Mucosa of descending colon (tissue), 3 donors: ENCODE data around the gene TMEM132C. TPM values are rescaled to one million over a fixed set of nuclear protein-coding genes. Genes with fewer than 3 reads are reported as not detected.
"Not testable (repeated sequence)": the region's sequence is repeated elsewhere in the genome, so short reads cannot be mapped to it uniquely, and the experiment has no call there.

Experiments used
- ATAC-seq: fragments of 200-7000 bp; cut with Tn5 transposase; one replicate; pipeline ENCODE4 v1.9.1; 2020; ENCODE audit warnings: mild to moderate bottlenecking, moderate library complexity
- DNase-seq, 3 donors: peaks; one replicate each; pipeline ENCODE4 v3.0.0-alpha.2; 2020
- H3K36me3 ChIP-seq: fragments of 200-600 bp; one replicate; pipeline ENCODE4 v1.8.0; 2021; ENCODE audit warnings: low read depth, mild to moderate bottlenecking
- H3K4me1 ChIP-seq: fragments of 200-600 bp; one replicate; pipeline ENCODE4 v1.8.0; 2021; ENCODE audit warnings: low read depth, mild to moderate bottlenecking
- H3K4me3 ChIP-seq: fragments of 200-600 bp; one replicate; pipeline ENCODE4 v1.8.0; 2021; ENCODE audit warnings: mild to moderate bottlenecking
- H3K9me3 ChIP-seq: fragments of 200-600 bp; one replicate; pipeline ENCODE4 v1.8.0; 2021; ENCODE audit warnings: mild to moderate bottlenecking
- intact Hi-C, 2 donors: fragments of 100-400 bp; cut with DNase I in 1 of 2; cut with micrococcal nuclease in 1 of 2; formaldehyde crosslinking; loops; one replicate each; pipeline versions ENCODE4 v1.11.0 to v1.11.1; 2022; cut with DNase I, micrococcal nuclease
- total RNA-seq, 3 donors: library from RNA; stranded (reverse); fragmentation: NEBNext Ultra II Directional in 2 of 3; extraction: Animal tissue kit (Norgen Biotek cat#: 25700) in 2 of 3; gene quantifications; one replicate each; pipeline versions ENCODE4 v1.2.1 to v1.2.4, GENCODE V29; 2021 to 2023
- TF ChIP-seq, protein P1 (sequence below): fragments of 200-600 bp; IDR thresholded peaks from one replicate; pipeline ENCODE4 v1.8.0; 2022; ENCODE audit warnings: antibody characterized with exemption, mild to moderate bottlenecking
- donor health status: DM: no; HTN: no; CAD: no; lungs with moderate emphysema.
- donor health status: DM: no; HTN: no; CAD: no.
- donor health status: DM: no; HTN: yes; CAD: no.

TMEM132C gene
- total RNA-seq, 3 donors from 2014 or later: 0.23 to 2.4 (median 1.2) TPM

DNA sequence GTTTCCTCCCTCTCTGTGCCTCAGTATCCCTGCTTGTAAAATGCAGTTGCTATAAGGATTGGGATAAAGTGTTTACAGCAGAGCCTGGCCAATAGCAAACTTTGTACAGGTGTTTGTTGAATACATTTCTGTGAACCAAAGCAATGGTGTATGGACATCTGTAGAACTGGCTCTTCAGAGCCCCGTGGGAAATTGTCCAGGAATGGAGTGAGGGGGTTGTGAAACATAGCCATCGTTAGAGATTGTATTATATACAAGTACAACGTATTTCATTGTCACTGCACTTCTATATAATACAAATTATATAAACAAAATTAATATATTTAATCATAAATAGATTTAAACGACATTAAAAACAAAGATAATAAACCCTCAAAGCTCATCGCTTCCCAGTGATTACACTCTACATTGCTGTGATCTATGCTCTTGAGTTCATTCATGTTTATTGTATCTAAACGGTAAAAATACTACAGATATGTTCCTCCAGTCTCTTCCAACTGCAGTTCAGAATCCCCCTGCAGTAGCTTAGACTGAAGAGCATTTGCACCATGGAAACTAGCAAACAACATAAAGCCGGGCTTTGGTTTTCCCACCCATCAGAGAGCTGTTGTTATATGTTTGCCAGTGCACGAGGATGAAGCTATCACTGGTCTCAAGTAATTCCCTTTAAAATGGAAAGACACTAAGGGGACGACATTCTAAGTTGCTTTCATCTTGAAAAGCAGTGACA lies 216.7 kb downstream of the TMEM132C start:
- ATAC-seq (no peak), DNase-seq (no peak)
- intact Hi-C loops: no loop called here
- no peaks in the 10 kb centered on the region for H3K4me1 ChIP-seq
- TF ChIP-seq, protein P1, sequence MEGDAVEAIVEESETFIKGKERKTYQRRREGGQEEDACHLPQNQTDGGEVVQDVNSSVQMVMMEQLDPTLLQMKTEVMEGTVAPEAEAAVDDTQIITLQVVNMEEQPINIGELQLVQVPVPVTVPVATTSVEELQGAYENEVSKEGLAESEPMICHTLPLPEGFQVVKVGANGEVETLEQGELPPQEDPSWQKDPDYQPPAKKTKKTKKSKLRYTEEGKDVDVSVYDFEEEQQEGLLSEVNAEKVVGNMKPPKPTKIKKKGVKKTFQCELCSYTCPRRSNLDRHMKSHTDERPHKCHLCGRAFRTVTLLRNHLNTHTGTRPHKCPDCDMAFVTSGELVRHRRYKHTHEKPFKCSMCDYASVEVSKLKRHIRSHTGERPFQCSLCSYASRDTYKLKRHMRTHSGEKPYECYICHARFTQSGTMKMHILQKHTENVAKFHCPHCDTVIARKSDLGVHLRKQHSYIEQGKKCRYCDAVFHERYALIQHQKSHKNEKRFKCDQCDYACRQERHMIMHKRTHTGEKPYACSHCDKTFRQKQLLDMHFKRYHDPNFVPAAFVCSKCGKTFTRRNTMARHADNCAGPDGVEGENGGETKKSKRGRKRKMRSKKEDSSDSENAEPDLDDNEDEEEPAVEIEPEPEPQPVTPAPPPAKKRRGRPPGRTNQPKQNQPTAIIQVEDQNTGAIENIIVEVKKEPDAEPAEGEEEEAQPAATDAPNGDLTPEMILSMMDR: no peak
- H3K4me3 ChIP-seq: no peak overlapping the region
- no peaks in the 10 kb centered on the region for H3K9me3 ChIP-seq
- no peaks in the 10 kb centered on the region for H3K36me3 ChIP-seq

DNA sequence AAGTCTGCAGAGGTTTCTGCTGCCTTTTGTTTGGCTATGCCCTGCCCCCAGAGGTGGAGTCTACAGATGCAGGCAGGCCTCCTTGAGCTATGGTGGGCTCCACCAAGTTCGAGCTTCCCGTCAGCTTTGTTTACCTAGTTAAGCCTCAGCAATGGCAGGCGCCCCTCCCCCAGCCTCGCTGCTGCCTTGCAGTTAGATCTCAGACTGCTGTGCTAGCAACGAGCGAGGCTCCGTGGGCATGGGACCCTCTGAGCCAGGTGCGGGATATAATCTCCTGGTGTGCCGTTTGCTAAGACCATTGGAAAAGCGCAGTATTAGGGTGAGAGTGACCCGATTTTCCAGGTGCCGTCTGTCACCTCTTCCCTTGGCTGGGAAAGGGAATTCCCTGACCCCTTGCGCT lies 230.4 kb downstream of the TMEM132C start:
- ATAC-seq: not testable (repeated sequence)

DNA sequence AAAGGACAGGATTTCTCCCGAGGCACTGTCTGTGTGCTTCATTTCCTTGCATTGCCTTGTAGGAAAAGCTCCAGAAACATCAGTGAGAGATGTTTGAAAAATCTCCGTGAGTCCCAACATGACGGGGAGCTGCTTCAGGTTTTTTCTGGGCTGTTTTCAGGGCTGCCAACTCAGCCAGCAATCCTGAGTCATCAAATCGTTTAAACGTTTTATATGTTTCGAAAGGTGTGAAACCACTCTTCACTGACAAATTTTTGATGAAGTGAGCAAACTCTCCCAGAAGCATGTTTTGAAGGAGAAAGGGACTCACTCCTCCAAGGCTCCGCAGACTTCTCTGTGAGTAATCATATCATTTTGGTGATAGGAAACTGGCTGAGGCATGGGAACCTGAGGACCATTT lies 240.5 kb downstream of the TMEM132C start:
- intact Hi-C loops: no loop called here
- no peak for ATAC-seq
- TF ChIP-seq, protein P1: no peak
- Histone ChIP-seq H3K4me3 (no peak overlapping the region), H3K9me3 (peaks cover 2% of the 10 kb centered on the region), H3K36me3 (no peaks in the 10 kb centered on the region), H3K4me1 (no peaks in the 10 kb centered on the region)
- DNase-seq: no peak

More for the DNA sequence above, 230.4 kb downstream of the TMEM132C start:
- H3K36me3 ChIP-seq, intact Hi-C loops, H3K9me3 ChIP-seq, H3K4me3 ChIP-seq, DNase-seq, H3K4me1 ChIP-seq: not testable (repeated sequence)

DNA sequence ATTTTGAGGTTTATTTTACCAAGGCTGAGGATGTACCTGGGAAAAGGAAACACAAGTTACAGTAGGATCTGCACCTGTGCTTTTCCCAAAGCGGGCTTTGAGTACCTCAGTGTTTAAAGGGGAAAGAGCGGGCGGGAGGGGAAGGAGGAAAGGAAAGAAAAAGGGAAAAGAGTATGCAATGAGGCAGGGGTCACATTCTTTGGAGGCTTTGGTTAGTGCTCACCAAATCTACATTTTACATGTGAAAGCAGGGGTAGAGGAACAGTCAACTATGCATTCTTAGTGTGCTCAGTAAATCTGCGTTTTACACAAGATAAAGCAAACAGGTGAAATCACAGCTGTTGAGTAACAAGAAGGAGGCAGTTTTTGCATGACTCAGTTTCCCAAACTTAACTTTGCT lies 242.2 kb downstream of the TMEM132C start:
- DNase-seq (no peak), ATAC-seq (no peak)
- no peak overlapping the region for H3K4me3 ChIP-seq
- no peaks in the 10 kb centered on the region for H3K36me3 ChIP-seq
- H3K9me3 ChIP-seq: peaks cover 2% of the 10 kb centered on the region
- H3K4me1 ChIP-seq: no peaks in the 10 kb centered on the region
- intact Hi-C loops: no loop called here
- TF ChIP-seq, protein P1: no peak

DNA sequence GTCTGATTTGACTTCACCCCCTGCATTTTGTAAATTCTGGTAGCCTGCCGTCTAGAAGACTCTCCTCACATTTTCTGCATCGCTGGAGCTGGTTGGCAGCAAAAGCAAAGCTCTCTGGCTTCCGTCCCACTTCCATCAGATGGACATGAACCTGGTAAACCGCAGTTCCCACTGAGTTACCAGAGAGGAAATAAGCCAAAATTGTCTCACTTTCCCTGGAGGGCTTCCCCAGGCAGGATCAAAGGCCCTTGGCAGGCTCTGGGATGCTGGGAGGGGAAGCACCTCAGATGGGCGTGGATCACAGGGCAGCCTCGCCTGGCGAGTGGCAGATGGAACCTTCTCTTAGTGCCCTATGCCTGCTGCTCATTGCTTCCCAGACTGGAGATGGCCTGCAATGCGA lies 243.5 kb downstream of the TMEM132C start:
- Histone ChIP-seq H3K9me3 (no peaks in the 10 kb centered on the region), H3K4me1 (no peaks in the 10 kb centered on the region), H3K36me3 (no peaks in the 10 kb centered on the region), H3K4me3 (no peak overlapping the region)
- intact Hi-C loops: no loop called here
- DNase-seq (no peak), ATAC-seq (no peak)
- TF ChIP-seq, protein P1: no peak

DNA sequence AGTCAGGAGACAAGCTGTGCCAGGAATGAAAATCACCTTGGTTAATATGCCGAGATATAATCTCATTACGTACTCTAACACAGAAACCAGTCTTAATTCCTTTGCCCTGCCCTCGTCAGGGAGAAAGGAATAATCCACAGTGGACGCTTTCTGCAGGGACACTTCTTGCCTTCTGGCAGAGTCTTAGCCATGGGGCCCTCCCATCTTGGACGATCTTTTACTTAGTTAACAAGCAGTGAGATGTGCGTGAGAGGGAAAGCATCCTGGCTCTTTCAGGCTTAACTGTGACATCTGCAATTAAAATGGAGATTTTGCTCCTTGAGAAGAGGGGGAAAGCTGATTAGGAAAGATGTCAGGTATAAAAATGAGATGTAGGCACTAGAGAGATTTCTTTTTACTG lies 246.4 kb downstream of the TMEM132C start:
- no peak overlapping the region for H3K4me3 ChIP-seq
- TF ChIP-seq, protein P1: no peak
- no peaks in the 10 kb centered on the region for H3K4me1 ChIP-seq
- DNase-seq: no peak
- intact Hi-C loops: no loop called here
- ATAC-seq: no peak
- H3K9me3 ChIP-seq: no peaks in the 10 kb centered on the region
- no peaks in the 10 kb centered on the region for H3K36me3 ChIP-seq
